ENCODE measurements around the gene ITGA11.

Gene ITGA11

GRCh38 chr15:68475449-68475848, 43.5 kb upstream of the ITGA11 start:
- H3K4me3 ChIP-seq (replicated peaks; ENCODE audit: low read depth, low read length) = no peak overlapping the region
- DNase-seq (ENCODE audit: extremely low read depth, low read depth) = no peak
- no peak for TF ChIP-seq CTCF (IDR thresholded peaks at IDR 0.05; ENCODE audit: low read depth, low read length, missing control alignments)

GRCh38 chr15:68471541-68471940, 39.6 kb upstream of the ITGA11 start:
- DNase-seq (ENCODE audit: extremely low read depth, low read depth) = no peak

GRCh38 chr15:68470976-68471375, 39.0 kb upstream of the ITGA11 start:
- no peak for DNase-seq (ENCODE audit: extremely low read depth, low read depth)
- TF ChIP-seq CTCF (IDR thresholded peaks at IDR 0.05; ENCODE audit: low read depth, low read length, missing control alignments) = no peak
- no peak overlapping the region for H3K4me3 ChIP-seq (replicated peaks; ENCODE audit: low read depth, low read length)

More at GRCh38 chr15:68471541-68471940, 39.6 kb upstream of the ITGA11 start:
- no peak for TF ChIP-seq CTCF (IDR thresholded peaks at IDR 0.05; ENCODE audit: low read depth, low read length, missing control alignments)
- no peak overlapping the region for H3K4me3 ChIP-seq (replicated peaks; ENCODE audit: low read depth, low read length)

GRCh38 chr15:68470049-68470742, 38.2 kb upstream of the ITGA11 start:
- no peak for TF ChIP-seq CTCF (IDR thresholded peaks at IDR 0.05; ENCODE audit: low read depth, low read length, missing control alignments)
- no peak for DNase-seq (ENCODE audit: extremely low read depth, low read depth)
- no peak overlapping the region for H3K4me3 ChIP-seq (replicated peaks; ENCODE audit: low read depth, low read length)

- H3K4me3 ChIP-seq (replicated peaks; ENCODE audit: low read depth, low read length) = no peak overlapping the region
- no peak for TF ChIP-seq CTCF (IDR thresholded peaks at IDR 0.05; ENCODE audit: low read depth, low read length, missing control alignments)
- no peak for DNase-seq (ENCODE audit: extremely low read depth, low read depth)
These were observed 37.4 kb upstream of the ITGA11 start for GRCh38 chr15:68469162-68470048.

GRCh38 chr15:68466876-68467275, 34.9 kb upstream of the ITGA11 start:
- no peak for TF ChIP-seq CTCF (IDR thresholded peaks at IDR 0.05; ENCODE audit: low read depth, low read length, missing control alignments)
- H3K4me3 ChIP-seq (replicated peaks; ENCODE audit: low read depth, low read length) = no peak overlapping the region
- DNase-seq (ENCODE audit: extremely low read depth, low read depth) = no peak

Measured in HFF-Myc (cell line).